ENCODE measurements around the gene GLYATL1.

DNA sequence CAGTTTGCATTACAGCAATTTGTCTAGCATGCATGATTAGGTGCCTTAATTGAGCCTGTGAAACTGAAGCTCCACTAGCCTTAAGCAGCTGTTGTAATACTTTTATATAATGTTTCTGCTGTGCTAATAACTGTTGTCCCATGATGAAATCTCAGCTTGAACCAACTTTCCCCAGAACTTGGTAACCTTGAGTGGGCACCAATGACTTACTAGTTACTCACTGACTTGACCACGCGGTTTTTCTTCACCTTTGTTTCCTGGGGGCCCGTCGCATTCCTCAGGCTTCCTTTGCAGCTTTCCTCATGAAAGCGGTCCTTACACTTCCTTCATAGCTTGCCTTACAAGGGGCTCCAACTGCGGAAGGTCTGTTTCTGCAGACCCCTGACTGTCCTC, 11.2 kb upstream of the GLYATL1 start:
- TF ChIP-seq, protein P1, sequence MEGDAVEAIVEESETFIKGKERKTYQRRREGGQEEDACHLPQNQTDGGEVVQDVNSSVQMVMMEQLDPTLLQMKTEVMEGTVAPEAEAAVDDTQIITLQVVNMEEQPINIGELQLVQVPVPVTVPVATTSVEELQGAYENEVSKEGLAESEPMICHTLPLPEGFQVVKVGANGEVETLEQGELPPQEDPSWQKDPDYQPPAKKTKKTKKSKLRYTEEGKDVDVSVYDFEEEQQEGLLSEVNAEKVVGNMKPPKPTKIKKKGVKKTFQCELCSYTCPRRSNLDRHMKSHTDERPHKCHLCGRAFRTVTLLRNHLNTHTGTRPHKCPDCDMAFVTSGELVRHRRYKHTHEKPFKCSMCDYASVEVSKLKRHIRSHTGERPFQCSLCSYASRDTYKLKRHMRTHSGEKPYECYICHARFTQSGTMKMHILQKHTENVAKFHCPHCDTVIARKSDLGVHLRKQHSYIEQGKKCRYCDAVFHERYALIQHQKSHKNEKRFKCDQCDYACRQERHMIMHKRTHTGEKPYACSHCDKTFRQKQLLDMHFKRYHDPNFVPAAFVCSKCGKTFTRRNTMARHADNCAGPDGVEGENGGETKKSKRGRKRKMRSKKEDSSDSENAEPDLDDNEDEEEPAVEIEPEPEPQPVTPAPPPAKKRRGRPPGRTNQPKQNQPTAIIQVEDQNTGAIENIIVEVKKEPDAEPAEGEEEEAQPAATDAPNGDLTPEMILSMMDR (IDR thresholded peaks at IDR 0.05): no peak
- TF ChIP-seq RNF2 (IDR thresholded peaks at IDR 0.05; ENCODE audit: borderline replicate concordance, low read depth): no peak
- TF ChIP-seq EP300 (IDR thresholded peaks at IDR 0.05): no peak
- TF ChIP-seq RAD21 (conservative IDR thresholded peaks at IDR 0.05 in 1 of 2, IDR thresholded peaks at IDR 0.05 in 1 of 2): no peak
- TF ChIP-seq, protein P2, sequence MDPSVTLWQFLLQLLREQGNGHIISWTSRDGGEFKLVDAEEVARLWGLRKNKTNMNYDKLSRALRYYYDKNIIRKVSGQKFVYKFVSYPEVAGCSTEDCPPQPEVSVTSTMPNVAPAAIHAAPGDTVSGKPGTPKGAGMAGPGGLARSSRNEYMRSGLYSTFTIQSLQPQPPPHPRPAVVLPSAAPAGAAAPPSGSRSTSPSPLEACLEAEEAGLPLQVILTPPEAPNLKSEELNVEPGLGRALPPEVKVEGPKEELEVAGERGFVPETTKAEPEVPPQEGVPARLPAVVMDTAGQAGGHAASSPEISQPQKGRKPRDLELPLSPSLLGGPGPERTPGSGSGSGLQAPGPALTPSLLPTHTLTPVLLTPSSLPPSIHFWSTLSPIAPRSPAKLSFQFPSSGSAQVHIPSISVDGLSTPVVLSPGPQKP (IDR thresholded peaks at IDR 0.05; ENCODE audit: low read depth, low read length): no peak
- TF ChIP-seq POLR2A (IDR thresholded peaks at IDR 0.05; ENCODE audit: low read length): no peak
- TF ChIP-seq, protein P3, sequence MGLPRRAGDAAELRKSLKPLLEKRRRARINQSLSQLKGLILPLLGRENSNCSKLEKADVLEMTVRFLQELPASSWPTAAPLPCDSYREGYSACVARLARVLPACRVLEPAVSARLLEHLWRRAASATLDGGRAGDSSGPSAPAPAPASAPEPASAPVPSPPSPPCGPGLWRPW (IDR thresholded peaks at IDR 0.05): no peak
- no peak for TF ChIP-seq ZC3H11A (IDR thresholded peaks at IDR 0.05)

All from A549 (cell line).